GM21723 (cell line): ENCODE measurements around the gene BEND5.
A peak's percentile ranks its signal among the peaks of the same experiment; 100 is the strongest.

Source experiments
- ATAC-seq: cut with Tn5 transposase; IDR thresholded peaks from one replicate; pipeline ENCODE4 v1.9.1; 2021; ENCODE audit warnings: mild to moderate bottlenecking, moderate library complexity; ENCODE audit not compliant: unreplicated experiment

Gene BEND5

GRCh38 chr1:48776393-48777218, at the start of gene BEND5:
Gene BEND5 (minus strand): TSS chr1:48776891. CDS start chr1:48776831, 60 bp downstream.
- ATAC-seq: no peak

- no peak for ATAC-seq
These were observed 46.5 kb upstream of the BEND5 start for GRCh38 chr1:48823168-48823567.

GRCh38 chr1:48820491-48820890, 43.8 kb upstream of the BEND5 start:
- ATAC-seq: no peak

GRCh38 chr1:48817505-48818114, 40.9 kb upstream of the BEND5 start:
- ATAC-seq: peak; percentile 74

DNA sequence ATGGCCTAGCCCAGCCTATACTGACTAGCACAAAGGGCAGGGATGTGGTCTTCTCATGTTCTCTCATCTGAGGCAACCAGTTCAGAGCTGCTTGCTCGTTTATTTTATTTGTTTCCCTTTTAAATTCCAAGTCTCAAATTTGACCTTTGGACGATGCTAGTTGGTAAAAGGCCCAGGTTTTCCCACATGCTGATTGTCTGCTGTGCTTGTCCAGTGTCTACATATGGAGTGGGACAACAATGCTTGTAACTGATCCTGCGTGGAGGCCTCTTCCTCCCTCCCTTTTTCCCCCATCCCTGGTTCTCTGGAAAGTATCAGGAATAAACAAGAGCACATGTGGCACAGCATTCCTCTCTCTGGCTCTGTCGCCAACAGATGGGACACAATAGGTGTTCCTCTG, 34.0 kb upstream of the BEND5 start:
- no peak for ATAC-seq

GRCh38 chr1:48808496-48808895, 31.8 kb upstream of the BEND5 start:
- no peak for ATAC-seq

DNA sequence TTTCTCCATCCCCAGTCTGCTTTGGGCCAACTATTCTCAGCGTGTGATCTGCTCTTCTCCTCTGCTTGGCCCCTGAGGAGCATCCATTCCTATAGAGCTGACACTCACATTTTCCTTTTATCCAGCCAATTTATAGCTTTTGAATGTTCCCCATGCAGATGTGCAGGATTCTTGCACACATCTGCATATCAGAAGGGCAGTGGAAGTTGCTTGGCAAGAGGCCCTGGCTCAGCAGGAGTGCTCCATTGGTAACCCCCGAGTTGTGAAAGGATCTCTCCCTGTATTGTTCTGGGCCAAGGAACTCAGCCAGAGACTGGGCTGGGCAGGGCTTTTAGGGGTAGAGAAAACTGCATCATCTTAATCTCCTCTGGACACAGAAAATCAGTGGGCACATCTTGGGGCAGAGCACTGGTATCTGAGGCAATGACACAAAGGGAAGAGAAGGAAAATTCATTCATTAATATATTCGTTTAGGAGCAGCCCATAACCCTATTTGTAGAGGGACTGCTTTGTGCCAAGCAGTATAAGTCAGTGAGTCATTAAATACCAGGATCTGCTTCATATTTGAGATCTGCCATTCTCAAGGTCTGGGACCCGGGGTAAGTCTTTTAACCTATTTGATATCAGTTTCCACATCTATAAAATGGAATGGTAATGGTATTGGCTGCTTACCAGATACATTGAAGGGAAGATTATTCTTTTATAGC, 31.0 kb upstream of the BEND5 start:
- no peak for ATAC-seq

DNA sequence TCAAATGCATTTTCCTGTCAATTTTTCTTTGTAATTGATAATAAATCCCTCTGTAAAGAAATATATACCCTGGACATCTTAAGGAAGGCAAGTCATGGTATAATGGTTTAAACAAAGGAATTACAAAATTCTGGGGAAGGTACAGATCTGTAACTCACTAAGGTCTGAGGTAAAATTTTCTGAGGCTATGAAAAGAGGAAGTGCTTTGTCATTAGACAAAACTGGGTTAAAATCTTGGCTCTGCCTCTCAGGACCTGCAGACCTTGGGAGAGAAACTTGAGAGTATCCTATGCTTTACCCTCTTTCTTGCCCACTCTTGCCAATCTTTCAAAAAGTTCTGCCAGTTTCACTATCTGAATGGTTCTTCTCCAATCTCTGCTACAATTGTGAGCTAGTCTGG, 26.8 kb upstream of the BEND5 start:
- ATAC-seq: no peak

DNA sequence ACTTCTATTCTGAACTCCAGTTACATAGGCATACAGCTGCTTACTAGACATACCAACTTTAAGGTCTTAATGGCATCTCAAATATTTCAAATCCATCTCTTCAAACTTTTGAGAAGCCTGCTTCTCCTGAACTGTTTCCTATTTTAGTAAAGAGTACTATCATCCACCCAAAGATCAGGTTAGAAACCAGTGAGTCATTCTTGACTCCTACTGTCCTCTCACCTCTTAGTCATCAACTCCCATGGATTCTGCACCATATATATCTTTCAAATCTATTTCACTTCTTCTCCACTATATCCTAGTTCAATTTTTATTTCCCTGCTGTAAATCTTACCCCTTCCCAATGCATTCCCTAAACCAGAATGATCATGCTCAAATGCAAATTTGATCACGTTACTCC, 18.1 kb upstream of the BEND5 start:
- no peak for ATAC-seq

DNA sequence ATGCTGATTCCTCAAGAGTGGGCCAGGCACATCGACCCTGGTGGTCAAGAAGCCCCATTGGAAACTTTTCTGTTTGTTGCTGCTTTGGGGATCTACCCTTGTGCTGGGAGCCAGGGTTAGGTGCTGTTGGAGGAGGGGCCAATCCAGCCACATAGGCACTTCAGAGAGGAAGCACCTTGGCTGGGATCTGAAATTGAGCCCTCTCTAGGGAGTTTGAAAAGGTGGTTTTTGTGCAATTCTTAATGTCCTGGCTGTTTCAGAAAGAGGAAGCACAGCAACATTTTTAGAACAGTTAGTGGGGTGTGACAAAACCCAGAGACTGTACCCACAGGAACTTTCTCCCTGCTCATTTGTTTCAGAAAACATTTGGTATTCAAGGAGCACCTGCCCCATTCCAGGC, 17.2 kb upstream of the BEND5 start:
- ATAC-seq: peak; percentile 89

DNA sequence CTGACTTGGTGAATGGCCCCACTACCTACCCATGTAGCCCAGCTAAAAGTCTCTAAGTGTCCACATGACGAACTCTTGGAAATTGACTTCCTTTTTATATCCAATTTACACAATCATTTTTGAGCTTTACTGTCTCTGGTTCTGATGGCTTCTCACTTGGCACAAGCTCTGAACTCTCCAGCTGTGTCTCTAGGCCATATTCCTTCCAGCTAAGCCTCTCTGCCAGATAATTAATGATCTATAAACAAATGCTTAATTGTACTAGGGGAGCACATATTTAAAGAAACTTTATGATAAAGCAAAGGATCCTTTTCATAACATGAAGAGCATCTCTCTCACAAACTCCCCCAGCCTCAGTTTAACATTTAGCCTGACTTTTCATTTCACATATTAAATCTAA, 16.3 kb upstream of the BEND5 start:
- ATAC-seq: no peak

- peak; percentile 40 for ATAC-seq
These were observed 13.7 kb upstream of the BEND5 start for GRCh38 chr1:48790397-48790796.

DNA sequence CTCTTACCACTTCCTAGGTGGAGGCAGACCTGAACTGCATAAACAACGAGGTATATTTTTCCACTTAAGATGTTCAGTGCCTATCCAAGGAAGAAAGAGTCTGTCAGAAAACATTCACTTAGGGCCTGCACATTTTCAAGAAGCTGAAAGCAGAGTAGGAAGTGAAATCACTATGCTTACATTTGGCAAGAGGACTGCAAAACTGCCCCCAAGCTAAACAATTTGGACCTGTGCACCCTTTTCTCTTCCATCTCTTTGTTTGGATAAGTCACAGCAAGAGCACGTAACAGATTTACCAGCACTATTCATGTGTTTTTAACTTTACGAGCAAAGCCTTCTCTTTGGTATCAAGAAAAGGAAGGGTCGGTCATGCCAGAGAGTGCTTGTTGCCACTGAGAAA, 13.2 kb upstream of the BEND5 start:
- ATAC-seq: peak; percentile 23

GRCh38 chr1:48785869-48786268, 9.2 kb upstream of the BEND5 start:
- no peak for ATAC-seq

DNA sequence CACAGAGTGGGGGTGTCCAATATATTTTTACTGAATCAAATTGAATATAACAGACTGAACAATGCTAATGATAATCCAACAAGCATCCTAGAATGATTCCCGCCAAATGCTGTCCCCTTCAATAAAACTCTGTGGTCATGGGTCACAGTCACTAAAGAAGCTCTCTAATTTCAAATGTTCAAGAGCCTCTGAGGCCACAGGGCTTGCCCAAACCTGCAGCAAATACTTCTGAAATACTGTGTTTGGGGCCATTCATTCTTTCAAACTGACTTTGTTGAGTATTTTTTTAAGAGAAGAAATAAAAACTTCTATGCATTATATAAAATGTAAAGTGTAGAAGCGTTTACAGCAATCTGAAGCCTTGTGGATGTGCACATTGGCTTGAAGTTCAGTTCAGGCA, 7.6 kb upstream of the BEND5 start:
- ATAC-seq: no peak

GRCh38 chr1:48777219-48777895, 666 bp upstream of the BEND5 start:
- ATAC-seq: no peak

GRCh38 chr1:48775831-48776392, 779 bp downstream of the BEND5 start:
- no peak for ATAC-seq

DNA sequence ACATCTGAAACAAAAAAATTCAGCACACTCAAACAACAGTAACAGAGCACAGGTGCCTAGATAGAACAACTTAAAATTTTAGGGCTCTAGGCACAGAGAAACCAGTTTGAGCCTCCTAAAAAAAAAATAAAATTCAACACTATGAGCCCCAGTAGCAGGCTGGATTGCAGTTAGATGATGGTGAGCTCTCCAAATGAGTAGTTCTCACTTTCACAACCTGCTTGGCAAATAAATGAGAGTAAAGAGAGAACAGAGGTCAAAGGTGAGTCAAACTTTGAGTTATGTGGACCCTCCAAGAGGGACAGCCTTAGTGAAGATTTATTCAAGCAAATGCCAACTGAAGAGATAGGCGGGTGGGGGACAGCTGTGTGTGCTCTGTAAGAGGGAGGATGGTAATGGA, 3.6 kb downstream of the BEND5 start:
- no peak for ATAC-seq

DNA sequence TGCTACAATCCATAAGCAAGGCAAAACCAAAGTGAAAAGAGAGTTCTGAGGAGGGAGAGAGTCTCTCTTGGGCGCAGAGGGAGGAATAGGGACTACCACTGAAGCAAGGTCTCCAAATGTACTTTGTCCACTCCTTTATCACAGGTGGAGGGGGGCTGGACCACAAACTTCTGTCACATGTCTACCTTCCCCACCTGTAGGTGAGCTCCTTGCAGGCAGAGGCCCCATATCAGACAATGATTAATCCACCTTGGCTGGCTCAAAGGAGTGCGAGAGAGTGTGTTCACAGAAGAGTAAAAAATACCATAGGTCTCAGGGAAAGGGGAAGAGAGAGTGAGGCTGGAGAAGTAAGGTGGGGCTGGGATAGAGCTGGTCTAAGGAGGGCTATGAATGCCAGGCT, 4.5 kb downstream of the BEND5 start:
- ATAC-seq: no peak

- no peak for ATAC-seq
These were observed 5.1 kb downstream of the BEND5 start for GRCh38 chr1:48771561-48771960.

- ATAC-seq: no peak
These were observed 8.6 kb downstream of the BEND5 start for GRCh38 chr1:48767975-48768510.
